HG03103 (cell line): ENCODE results near the gene FBXL13.
"Not testable (repeated sequence)": the region's sequence is repeated elsewhere in the genome, so short reads cannot be mapped to it uniquely, and the experiment has no call there.

Experiments
- ATAC-seq: cut with Tn5 transposase; IDR thresholded peaks from one replicate; pipeline ENCODE4 v1.9.1; 2021; ENCODE audit warnings: low read depth; ENCODE audit not compliant: unreplicated experiment

The FBXL13 gene

GRCh38 chr7:102790364-102791100 lies 284.1 kb downstream of the FBXL13 start:
- not testable (repeated sequence) for ATAC-seq

DNA sequence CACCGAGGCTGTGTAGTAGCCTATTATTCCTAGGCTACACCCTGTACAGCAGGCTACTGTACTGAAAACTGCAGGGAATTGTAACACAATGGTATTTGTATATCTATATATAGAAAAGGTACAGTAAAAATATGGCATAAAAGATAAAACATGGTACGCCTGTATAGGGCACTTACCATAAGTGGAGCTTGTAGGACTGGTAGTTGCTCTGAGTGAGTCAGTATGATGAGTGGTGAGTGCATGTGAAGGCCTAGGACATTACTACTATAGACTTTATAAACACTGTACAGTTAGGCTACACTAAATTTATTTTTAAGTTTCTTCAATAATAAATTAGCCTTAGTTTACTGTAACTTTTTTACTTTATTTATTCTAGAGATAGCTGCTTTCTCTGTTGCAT lies 285.8 kb downstream of the FBXL13 start:
- not testable (repeated sequence) for ATAC-seq

- ATAC-seq, result not testable (repeated sequence)
Measured at GRCh38 chr7:102780926-102781325, 293.7 kb downstream of the FBXL13 start.

- not testable (repeated sequence) for ATAC-seq
Measured at GRCh38 chr7:102778663-102779062, 295.9 kb downstream of the FBXL13 start.

- ATAC-seq, result not testable (repeated sequence)
Measured at GRCh38 chr7:102776217-102776616, 298.4 kb downstream of the FBXL13 start.

DNA sequence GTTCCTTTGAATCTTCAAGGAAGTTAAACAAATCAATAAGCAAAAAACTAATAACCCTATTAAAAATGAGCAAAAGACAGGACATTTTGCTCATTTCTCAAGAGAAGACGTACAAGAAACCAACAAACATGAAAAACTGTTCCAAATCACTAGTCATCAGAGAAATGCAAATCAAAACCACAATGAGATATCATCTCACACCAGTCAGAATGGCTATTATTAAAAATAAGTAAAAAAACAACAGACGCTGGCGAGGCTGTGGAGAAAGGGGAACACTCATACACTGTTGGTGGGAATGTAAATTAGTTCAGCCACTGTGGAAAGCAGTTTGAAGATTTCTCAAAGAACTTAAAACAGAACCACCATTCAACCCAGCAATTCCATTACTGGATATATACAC lies 304.1 kb downstream of the FBXL13 start:
- not testable (repeated sequence) for ATAC-seq

- not testable (repeated sequence) for ATAC-seq
Measured at GRCh38 chr7:102769657-102770192, 304.9 kb downstream of the FBXL13 start.

- not testable (repeated sequence) for ATAC-seq
Measured at GRCh38 chr7:102763295-102763905, 311.2 kb downstream of the FBXL13 start.
